GM19328 (cell line): ENCODE results near the gene ABLIM2.

ENCODE experiments used
- ATAC-seq: cut with Tn5 transposase; IDR thresholded peaks from one replicate; pipeline ENCODE4 v1.9.1; 2021; ENCODE audit warnings: mild to moderate bottlenecking, moderate library complexity; ENCODE audit not compliant: unreplicated experiment

Gene ABLIM2

DNA sequence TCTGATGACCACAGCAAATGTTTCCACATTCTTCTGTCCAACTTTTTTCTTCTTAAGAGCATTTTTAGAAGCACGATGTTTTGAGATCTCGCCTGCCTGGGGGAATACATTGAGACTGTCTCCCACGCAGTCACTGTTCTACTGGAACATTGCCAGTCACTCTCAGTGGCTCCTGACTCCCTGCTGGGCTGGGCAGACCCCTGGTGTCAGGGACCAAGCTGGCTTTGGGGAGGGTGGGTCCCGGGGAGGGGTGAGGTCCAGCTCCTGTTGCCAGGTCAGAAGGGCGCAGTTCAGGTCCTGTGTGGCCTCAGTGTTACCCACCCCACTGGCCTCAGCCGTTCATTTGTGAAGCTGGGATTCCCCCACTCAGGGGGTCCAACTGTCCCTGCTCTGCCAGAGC lies 18.9 kb upstream of the ABLIM2 start:
- ATAC-seq, result no peak

DNA sequence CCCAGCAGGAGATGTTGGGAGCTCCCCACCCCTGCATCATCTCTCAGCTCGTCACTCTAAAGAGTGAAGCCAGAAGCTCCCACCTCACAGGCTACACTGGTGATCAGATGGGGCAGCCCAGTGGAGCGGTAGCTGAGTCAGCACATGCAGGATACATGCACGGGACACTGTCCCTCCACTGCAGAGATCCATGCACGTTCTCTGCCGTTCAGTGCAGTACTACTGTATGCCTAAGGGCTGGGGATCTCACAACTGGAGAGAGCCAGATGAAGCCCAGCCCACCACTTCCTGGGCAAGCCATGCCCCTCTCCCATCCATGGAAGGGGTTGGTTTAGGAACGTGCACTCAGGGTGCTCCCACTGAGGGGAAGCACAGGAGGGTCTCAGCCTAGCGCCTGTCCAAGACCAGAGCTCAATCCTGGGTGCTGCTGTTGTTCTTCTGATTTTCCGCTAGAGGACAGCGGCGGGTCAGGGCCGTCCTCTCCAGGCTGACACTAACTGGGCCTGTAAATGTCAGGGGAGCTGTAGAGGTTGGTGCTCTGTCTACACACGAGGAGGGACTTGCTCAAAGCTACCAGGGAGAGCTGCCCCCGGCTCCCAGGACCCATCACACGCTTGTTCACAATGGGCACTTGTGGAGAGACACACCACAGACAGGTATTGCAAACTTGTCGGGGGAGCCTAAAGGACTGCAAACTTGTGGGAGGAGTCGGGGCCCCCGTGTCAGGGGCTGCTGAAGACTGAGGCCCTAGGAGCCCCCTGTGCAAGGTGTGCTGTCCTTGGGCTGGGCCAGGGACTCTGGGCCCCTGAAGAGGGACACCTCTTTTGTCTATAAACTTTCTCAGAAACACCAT lies 18.2 kb upstream of the ABLIM2 start:
- ATAC-seq, result peak; percentile 43

DNA sequence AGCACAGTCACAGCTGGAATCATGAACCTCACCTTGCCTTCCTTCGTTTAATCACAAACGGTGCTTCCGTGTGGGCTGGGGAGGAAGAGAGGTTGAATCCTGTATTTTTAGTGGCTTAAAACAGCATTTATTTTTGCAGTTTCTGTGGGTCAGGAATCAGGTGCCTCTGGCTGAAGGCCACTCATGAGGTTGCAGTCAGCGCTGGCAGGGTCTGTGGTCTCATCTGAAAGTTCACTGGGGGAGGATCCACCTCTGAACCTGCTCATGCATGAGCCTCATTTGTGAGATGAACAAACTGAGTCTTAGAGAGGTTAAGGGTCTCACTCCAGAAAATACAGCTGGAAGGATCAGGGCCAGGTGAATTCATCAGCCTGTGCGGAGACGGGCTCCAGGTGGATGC lies 17.1 kb upstream of the ABLIM2 start:
- no peak for ATAC-seq

DNA sequence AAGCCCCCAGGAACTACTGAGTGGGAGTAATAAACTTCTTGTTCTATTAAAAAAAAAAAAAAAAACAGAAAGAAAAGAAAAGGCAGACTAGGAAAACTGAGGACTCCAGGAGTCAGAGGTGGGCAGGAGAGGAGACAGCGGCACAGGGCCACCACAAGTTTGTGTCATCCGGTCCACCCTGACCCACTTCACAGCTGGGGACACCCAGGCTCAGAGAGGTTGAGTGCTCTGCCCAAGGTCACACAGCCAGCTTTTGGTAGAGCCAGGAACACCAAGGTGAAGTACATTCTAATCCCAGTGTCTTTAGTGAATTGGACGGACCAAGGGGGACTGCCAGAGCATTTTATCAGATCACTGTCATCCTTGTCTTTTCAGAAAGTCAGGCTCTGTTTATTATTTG lies 16.4 kb upstream of the ABLIM2 start:
- no peak for ATAC-seq

DNA sequence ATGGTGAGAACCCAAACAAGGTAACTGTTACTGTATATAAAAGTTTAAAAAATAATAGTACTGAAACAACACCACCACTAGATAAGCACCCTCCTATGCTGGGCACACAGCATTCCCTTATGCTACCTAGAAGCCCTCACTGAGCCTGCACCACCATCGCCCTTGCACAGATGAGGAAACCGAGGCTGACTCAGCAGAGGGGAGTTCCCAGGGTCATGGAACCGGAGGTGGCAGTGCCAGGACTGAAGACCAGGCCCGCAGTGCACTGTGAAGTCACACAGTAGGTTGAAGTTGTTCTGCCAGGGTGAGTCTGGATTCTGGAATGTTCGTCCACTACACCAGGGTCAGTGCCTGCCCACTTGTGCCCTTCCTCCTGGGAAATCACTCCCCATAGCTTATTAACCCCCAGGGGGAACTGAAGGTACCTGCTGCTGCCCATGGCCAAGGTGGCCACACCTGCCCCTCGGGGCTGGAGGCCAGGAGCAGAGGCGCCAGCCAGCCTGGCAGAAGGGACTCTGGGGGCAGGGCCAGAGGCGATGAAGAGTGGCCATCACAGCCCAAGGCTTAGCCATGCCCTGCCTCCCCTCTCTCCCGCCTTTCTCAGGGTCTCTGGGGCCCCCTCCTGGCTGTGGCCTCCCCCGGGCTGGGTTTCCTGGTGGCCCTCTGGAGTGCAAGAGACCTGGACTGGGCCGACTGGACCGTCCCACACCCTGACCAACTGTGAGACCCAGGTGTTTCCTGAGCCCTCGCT lies 15.1 kb upstream of the ABLIM2 start:
- no peak for ATAC-seq

DNA sequence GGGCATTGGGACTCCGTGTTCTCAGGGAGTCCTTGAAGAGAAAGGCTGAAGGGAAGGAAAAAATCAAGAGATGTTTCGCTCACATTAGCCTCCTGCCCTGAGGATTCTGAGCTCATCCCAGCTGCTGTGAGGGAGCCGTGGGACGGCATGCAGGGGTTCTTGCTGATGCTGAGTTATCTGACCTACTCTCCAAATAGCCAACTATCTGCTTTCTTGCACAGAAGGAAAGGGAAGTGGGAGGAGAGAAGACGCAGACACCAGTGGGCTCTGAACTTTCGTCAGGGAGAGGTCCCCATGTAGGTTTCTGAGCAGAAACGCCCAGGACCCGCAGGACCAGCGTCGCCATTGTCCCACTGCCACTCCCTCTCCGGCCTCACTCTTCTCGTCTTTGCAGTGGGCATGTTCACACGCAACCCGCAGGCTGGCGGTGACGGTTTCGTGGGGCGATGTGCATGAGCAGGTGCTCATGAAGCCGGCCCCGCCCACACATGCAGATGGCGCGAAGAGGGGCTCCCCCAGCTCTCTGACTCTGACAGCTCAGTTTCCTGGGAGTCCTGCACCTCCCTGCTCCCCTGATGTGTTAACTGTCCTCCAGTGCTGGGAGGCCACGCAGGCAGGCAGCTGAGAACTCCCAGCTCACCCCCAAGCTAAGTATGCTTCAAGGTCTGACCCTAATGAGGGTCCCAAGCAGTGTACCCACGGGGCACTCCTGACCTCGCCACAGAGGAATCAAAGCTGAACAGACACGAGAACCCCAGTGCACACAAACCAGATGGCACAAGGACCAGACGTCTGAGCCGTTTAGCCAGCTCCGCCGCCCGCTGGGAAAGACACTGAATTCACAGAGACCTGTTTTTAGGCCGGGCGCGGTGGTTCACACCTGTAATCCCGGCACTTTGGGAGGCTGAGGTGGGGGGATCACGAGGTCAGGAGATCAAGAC lies 13.6 kb upstream of the ABLIM2 start:
- peak; percentile 68 for ATAC-seq

DNA sequence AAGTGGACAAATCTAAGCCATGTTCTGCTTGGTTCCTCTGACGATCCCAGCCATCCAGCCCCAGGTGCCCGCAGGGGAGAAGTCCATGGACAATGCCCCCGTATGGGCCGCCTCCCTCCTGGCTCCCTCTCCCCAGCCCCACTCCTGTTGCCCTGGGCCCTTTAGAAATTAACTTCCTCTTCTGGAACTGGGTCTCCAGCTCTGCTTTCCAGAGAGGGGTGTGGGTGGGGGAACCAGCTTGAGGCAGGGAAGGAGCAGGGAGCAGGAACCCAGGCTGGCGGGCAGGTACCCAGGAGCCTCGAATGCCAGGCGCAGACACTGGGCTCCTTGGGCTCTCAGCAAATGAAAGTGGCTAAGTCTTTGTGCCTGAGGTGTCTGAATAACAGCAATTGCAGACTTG lies 12.7 kb upstream of the ABLIM2 start:
- ATAC-seq, result no peak

DNA sequence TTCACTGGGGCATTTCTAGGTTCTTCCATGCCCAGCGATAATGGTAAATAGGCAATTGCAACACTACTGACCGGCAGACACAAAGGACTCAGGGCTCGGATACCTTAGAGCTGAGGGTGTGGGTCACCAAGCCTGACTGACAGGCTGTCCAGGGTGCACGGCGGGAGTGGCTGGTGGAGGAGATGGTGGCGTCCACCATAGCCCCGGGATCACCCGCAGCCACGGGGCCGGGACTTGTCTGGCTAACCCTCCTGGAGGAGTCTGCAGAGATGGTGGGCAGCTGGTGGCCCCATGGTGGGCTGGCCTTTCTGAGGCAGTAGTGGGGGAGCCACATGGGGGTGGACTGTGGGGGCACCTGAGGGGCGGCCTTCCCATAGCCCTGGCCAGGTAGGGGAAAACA lies 11.7 kb upstream of the ABLIM2 start:
- no peak for ATAC-seq

DNA sequence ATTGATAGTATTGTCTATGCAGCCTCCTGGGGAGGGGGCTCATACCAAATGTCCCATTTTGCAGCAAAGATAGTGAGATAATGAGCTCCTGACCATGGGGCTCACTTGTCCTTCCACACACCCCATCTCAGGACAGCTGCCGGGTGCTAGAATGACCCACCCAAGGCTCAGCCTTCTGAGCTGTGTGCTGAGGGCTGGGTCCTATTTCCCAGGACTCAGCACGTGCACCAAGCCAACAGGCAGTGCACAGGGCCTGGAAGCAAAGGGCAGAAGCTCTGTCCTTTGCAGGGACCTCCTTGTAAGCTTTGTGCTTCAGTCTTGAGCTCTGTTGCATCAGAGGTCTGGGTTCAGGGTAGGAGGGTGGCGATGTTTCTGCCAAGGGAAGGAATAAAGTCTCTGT lies 11.2 kb upstream of the ABLIM2 start:
- ATAC-seq, result no peak

DNA sequence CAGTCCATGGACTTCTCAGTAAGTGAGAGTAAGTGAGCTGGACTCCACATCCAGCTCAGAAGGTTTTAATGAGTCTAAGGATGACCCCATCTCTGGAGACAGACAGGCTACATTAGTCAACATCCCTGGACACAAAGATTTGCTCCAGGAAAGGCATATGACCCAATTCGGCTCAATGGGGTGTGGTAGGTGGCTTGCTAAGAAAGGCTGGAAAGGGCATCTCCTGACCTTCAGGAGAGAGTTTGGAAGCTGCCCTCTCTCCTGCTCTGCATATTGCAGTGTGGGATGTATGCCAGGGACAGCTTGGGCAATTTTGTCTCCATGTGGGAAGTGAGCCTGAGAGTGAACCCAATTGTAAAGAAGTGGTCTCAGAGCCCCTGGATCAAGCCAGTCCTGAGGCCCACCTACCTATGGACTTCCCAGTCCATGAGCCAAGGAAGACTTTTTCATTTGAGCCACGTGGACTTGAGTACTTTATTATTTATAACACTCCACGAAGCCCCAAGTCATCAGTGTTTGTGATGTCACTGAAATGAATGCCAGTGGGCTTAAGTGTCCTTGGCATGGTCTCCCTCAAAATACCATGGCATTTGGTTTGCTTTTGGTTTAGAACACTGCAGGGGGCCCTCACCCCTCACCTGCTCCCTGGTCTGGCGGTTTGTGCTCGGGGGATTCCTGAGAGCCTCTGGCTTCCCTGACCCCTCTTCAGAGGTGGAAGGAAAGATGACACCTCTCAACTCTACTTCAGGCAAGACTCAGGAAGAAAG lies 10.4 kb upstream of the ABLIM2 start:
- no peak for ATAC-seq

DNA sequence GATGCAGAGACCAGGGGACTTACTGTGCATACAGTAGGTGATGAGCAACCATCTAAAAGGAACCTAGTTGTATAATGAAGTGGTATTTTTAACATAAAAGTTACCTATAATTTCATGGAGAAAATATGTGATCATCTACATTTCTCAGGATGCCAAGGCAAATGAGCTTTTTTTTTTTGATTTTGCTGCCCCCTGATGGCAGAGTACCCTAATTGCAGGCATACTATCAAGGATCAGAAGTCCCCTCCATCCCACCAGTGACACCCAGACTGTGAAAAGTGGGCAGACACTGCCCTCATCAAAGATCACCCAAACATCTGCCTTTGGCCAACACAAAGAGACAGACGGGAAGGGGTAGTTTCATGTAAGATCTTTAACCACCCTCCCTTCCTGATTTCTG lies 9.6 kb upstream of the ABLIM2 start:
- ATAC-seq, result no peak

DNA sequence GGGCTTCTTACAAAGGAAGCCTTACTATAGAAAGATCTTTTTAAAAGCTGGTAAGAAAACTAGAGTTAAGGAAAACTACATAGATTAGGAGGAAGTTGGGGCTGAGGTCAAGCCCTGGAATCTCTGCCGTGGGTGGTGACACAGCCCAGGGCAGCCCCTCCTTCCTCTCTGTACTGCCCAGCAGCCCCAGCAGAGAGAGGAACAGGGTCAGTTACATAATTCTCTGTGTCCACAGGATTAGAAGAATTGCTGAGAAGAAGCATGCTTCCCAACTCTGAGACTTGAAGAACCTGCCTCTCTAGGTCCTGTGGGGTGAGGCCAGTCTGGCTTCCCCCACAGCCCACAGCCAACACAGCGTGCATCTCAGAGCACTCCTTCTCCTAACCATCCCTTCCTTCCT lies 9.2 kb upstream of the ABLIM2 start:
- no peak for ATAC-seq

DNA sequence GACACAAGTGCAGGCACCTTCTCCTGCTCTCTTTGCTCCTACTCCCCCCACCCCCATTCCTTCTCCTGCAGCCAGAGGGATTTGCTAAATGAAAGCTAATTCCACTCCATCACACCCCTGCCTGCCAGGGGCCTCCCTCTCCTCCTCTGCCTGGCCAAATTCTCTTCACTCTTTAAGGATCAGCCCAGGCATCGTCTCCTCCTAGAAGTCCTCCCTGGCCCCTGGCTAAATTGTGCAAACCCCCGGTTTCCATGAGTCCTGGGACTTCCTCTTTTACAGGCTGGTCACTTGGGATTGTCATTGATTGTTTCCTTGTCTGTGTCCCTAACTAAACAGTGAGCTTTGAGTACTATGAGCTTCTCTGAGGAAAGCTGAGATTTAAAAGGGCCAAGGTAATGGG lies 8.7 kb upstream of the ABLIM2 start:
- no peak for ATAC-seq

DNA sequence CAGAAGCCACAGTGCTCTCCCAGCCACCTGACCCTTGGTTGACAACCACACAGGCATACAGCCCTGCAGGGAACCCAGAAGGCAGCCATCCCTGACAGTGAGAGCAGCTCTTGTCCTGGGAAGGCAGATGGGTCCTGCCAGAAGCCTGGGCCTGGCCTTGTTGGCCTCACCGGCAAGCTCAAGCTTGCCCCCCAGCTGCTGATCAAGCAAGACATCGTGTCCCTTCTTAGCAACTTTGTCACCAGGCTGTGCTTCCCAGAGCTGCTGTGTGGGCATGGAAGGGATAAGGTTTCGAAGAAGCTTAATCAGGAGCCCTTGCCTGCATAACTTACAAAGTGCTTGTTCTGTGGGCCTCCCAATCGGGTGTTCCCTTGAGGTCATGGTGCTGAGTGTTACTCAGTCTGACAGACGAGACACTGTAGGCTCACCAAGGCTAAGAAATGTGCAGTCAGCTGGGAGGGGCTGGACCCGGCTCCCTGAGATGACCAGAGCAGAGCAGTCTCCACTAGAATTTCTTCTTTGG lies 6.8 kb upstream of the ABLIM2 start:
- ATAC-seq, result no peak

DNA sequence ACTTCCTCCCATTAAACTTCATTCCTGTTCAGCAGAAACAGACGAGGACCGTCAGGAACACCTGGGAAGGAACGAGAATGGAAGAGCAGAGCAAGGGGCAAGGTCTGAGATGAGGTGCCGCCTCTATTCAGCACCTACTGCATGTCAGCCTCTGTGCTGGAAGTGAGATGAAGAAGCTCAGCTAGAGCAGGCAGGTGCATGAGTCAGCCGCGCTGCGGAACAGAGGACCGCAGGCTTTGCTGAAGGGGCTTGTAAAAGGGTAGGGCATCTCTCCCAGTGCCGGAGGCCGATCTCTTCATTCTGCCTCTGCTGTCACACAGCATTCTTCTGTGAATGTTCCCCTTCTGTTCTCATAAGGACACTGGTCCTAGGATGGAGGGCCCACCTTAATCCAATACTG lies 6.1 kb upstream of the ABLIM2 start:
- no peak for ATAC-seq

DNA sequence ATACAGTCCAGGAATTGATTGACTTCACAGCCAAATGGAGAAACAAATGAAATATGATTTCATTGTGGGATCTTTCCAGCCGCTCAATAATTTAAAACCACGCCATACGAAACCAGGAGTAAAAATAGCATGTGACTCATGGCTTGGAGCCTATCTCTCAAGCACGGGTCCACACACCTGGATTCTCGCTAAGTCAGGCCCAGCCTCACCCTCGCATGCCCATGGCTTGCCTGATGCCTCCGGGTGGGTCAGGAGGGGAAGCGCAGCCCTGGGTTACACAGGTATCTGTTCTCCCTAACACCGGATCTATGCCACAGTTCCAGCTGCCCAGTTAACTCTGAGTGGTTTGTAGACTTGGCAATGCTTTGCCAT lies 5.6 kb upstream of the ABLIM2 start:
- ATAC-seq, result no peak

DNA sequence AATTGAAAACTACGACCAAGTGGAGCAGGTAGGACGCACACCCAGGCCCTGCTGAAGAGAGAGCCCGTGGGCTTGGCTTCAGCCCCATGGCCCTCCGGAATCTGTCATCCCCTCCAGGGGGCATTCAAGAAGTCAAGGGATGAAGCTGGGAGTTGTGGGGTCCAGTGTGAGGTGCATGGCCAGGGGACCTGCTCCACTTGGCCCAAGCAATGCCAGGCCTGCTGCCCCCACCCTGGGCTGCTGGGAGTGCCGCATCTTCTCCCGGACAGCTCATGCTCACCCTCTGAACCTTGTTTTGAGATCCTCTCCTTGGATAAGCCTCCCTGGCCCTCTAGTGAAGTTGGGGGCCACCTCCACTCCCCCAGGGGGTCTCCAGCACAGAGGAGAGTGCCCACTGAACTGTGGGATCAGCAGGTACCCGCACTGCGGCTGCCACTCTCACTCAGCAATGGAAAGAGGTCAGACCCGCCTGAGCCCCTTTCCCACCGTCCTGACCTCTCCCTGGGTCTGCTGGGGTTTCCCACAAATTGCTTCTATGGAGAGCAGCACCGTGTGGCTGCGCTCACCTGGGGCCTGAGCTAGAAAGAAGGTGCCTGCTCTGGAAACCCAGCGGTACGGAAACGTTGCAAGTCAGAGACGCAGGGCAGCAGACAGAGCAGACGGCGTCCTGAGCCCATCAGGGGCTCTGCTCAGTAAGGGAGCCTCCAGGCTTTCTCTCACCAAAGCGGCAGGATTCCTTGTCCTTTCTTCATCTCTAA lies 5.0 kb upstream of the ABLIM2 start:
- no peak for ATAC-seq

DNA sequence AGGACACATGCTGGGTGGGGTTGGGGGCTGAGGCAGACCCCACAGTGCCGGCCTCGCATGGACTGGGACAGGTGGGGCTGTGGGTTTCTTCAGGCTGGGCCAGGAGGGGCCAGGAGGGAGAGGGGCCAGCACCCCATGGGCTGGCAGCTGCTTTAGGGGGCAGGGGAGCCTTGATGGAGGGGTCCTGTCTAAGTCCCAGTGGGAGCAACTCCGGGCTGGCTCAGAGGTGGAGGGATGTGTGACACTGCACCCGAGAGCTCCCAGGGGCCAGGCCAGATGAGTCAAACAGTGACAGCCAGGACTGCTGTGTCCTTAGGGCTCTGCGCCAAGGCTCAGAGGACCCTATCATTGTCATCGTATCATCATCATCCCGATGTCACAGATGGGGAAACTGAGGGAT lies 4.4 kb upstream of the ABLIM2 start:
- no peak for ATAC-seq

DNA sequence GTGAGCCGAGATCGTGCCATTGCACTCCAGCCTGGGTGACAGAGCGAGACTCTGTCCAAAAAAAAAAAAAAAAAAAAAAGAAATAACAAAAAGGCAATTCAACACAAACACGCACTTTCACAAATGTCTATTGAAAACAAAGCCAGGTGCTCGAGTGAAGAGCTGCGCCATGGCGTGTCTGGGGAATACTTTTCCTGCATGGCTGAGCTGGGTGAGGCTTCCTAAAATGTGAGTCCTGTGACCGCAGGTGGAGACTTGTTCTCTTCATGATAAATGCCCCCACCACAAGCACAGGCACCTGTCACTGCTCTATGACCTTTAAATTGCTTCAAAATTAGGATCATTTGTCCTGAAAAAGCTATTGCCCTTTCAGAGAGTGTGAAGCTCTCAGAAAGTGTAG lies 4.0 kb upstream of the ABLIM2 start:
- ATAC-seq, result no peak

DNA sequence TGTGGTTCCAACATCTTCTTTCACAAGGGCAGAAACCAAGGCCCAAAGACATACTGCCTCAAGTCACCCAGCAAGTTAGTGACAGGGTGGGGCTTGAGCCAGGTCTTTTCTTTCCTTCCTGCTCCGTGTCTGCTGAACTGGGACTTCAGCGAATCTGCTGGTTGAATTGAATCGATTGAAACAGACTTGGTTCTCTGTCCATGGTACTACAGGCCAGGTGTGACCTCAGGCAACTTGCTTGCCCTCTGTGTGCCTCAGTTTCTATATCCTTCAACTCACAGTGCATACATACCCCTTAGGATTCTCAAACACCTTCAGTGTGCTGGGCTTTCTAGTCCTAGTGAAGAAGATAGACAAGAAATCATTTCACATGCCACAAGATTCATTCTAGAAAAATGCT lies 2.0 kb upstream of the ABLIM2 start:
- ATAC-seq, result no peak
